GM12864 (cell line): ENCODE results near the gene RERE.

Experiments used
- DNase-seq: peaks from one replicate; pipeline ENCODE4 v3.0.0-alpha.2; 2011; ENCODE audit warnings: low read depth
- H3K4me3 ChIP-seq: 2 replicates; pipeline ENCODE4 v1.5.1; 2011; ENCODE audit warnings: mild to moderate bottlenecking, low read depth, low read length, control low read depth
- TF ChIP-seq, protein P1 (sequence below): IDR thresholded peaks from 2 replicates; pipeline ENCODE4 v1.5.1; 2011; ENCODE audit warnings: low read depth, mild to moderate bottlenecking, moderate library complexity, low read length, control low read depth, inconsistent platforms; ENCODE audit errors: missing control alignments

RERE gene

DNA sequence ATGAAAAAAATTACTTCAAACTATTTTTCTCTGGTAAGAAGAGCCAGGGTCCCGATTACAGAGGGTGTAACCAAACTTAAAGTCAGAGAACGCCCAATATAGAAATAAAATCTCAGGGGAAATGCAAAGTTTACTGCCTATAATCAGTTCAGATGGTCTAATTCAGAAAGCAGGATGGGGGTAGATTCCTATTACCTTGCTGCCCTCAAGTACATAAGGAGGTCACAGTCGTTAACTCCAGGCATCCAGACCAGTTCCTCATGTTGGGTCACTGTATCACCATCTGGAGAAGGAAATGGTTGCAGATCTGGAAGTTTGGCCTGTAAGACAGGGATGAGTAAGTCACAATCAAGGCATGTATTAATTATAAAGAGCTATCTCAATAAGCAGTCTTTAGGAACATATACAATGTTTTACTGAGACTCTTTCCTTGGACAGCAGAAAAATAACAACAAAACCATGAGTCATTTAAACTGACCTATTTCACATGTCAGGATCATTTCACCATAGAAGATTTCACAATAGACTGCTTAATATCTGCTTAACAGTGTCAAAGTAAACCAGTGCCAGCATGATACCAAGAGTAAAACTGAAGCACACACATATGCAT, 320.1 kb downstream of the RERE start:
- no peak for DNase-seq
- H3K4me3 ChIP-seq: no peak overlapping the region
- TF ChIP-seq, protein P1, sequence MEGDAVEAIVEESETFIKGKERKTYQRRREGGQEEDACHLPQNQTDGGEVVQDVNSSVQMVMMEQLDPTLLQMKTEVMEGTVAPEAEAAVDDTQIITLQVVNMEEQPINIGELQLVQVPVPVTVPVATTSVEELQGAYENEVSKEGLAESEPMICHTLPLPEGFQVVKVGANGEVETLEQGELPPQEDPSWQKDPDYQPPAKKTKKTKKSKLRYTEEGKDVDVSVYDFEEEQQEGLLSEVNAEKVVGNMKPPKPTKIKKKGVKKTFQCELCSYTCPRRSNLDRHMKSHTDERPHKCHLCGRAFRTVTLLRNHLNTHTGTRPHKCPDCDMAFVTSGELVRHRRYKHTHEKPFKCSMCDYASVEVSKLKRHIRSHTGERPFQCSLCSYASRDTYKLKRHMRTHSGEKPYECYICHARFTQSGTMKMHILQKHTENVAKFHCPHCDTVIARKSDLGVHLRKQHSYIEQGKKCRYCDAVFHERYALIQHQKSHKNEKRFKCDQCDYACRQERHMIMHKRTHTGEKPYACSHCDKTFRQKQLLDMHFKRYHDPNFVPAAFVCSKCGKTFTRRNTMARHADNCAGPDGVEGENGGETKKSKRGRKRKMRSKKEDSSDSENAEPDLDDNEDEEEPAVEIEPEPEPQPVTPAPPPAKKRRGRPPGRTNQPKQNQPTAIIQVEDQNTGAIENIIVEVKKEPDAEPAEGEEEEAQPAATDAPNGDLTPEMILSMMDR: no peak

DNA sequence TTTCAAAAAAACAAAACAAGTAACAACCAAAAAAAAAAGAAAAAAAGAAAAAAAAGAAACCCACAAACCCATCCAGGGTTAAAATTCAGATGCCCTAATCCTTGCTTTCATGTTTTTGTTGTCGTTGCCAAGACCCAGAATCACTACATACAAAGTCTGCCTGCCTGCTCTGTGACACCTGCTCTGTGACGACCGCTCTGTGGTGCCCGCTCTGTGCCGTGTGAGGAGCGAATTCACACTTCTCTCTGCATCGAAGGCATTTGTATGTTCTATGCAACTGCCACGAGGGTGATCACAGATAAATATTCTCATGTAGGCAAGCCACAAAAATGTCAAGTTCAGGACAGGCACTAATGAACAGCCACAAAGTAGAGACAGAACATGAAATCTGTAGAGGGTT, 321.0 kb downstream of the RERE start:
- H3K4me3 ChIP-seq: no peak overlapping the region
- TF ChIP-seq, protein P1: no peak
- no peak for DNase-seq

DNA sequence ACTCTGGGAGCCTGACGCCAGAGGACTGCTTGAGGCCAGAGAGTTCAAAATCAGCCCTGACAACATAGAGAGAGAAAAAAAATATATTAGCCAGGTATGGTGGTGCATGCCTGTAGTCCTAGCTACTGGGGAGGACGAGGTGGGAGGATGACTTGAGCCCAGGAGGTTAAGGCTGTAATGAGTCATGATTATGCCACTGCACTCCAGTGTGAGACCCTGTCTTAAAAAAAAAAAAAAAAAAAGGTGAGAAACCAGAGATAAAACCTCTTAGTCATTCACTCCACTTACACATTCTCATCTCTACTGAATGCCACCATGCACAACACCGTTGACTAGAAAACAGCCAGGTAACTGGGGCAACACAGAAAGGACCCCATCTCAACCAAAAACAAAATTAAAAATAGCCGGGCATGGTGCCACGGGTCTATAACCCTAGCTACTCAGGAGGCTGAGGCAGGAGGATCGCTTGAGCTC, 321.5 kb downstream of the RERE start:
- TF ChIP-seq, protein P1: no peak
- DNase-seq: no peak
- H3K4me3 ChIP-seq: no peak overlapping the region

DNA sequence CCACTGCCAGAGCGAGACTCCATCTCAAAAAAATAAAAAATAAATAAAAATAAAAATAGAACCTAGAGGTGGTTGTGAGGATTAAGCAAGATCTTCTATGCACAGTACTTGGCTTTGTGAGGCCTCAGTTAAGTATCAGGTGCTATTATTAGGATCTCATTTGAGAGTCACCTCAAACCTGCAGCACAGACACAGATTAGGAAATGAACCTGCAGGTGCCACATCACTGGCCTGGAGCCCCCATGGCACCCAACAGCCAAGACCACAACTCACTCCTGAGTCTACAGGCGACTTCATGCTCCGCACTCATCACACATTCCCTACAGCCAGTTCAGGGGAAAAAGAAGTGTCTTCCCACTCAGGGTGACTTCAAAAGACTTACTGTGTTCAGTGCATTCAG, 322.8 kb downstream of the RERE start:
- TF ChIP-seq, protein P1: no peak
- H3K4me3 ChIP-seq: no peak overlapping the region; the same call in 1 of the 2 replicates

DNA sequence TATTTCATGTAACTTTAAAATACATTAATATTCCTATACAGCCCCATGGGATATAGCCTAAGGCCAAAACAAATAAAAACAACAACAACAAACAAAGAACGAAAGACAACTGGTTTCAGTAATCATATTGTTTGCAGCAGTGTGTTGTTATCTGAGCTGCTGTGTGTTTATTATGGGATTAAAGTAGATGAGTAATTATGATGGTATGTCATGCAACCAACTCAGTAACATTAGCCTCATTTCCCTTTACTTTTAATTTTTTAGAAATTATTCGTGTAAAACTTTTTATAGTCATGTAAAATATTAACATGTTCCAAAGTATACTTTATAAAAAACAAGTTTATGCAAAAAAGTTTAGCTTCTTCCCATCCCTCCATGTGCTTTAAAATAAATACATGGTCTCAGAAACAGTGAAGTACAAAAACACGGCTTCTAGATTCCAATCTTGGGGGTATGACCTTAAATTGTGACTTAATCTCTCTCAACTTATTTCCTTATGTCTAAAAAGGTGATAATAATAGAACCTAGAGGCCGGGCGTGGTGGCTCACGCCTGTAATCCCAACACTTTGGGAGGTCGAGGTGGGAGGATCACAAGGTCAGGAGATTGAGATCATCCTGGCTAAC, 323.4 kb downstream of the RERE start:
- no peak overlapping the region; the same call in 1 of the 2 replicates for H3K4me3 ChIP-seq
- no peak for DNase-seq
- TF ChIP-seq, protein P1: no peak

More for the DNA sequence above, 322.8 kb downstream of the RERE start:
- DNase-seq: no peak

DNA sequence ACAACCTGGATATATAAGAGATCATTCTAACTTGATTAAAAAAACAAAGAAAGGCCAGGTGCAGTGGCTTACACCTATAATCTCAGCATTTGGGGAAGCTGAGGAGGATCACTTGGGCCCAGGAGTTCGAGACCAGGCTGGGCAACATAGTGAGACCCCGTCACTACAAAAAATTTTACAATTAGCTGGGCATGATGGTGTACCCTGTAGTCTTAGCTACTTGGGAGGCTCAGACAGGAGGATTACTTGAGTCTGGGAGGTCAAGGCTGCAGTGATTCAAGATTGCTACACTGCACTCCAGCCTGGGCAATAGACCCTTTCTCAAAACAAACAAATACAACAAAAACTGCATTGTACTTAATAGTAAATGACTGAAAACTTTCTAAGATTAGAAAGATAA, 330.2 kb downstream of the RERE start:
- no peak overlapping the region for H3K4me3 ChIP-seq
- TF ChIP-seq, protein P1: no peak
- DNase-seq: no peak

DNA sequence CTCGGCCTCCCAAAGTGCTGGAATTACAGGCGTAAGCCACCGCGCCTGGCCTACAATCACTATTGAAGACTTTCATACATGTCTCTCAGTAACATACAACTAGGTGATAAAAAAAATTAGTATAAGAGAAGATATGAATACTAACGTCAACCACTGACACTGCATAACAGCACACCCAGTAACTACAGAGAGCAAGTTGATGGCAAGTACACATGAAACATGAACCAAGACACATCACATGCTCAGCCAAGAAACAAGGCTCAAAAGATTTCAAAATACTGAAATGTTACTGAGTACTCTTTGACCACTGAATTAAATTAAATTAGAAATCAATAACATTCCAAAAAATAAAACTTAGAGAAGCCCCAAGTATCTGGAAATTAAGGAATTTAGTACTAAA, 331.4 kb downstream of the RERE start:
- TF ChIP-seq, protein P1: no peak
- no peak overlapping the region for H3K4me3 ChIP-seq
- no peak for DNase-seq
